ENCODE measurements around the gene PROK1. TPM values are rescaled to one million over a fixed set of nuclear protein-coding genes. Genes with fewer than 3 reads are reported as not detected.
A peak's percentile ranks its signal among the peaks of the same experiment; 100 is the strongest.

The PROK1 gene
- total RNA-seq, 6 experiments from 2014 or later, result not detected

GRCh38 chr1:110477445-110477957 is 26.6 kb downstream of the PROK1 start:
- TF ChIP-seq CTCF (IDR thresholded peaks at IDR 0.05), result peak; percentile 65
- peak overlapping the region; percentile 30; the same call in 1 of the 2 replicates for H3K27ac Mint-ChIP-seq
- no peak for DNase-seq
- peaks cover 21% of the 10 kb centered on the region for H3K4me1 Mint-ChIP-seq (ENCODE audit: low read depth)
- no peaks in the 10 kb centered on the region for H3K36me3 Mint-ChIP-seq (ENCODE audit: low read depth)
- no peaks in the 10 kb centered on the region for H3K9me3 Mint-ChIP-seq
- no peak overlapping the region for H3K4me3 Mint-ChIP-seq
- H3K27me3 Mint-ChIP-seq (ENCODE audit: insufficient read depth), result peaks cover 26% of the 10 kb centered on the region

- no peak overlapping the region for H3K27ac Mint-ChIP-seq
- no peak overlapping the region for H3K4me3 Mint-ChIP-seq
- peaks cover 25% of the 10 kb centered on the region for H3K27me3 Mint-ChIP-seq (ENCODE audit: insufficient read depth)
- 0 out of 2 replicates have a peak, but pooled peaks have one; percentile 4 for TF ChIP-seq CTCF (IDR thresholded peaks at IDR 0.05)
- H3K4me1 Mint-ChIP-seq (ENCODE audit: low read depth), result peaks cover 21% of the 10 kb centered on the region
- no peak for DNase-seq
- H3K36me3 Mint-ChIP-seq (ENCODE audit: low read depth), result no peaks in the 10 kb centered on the region
- no peaks in the 10 kb centered on the region for H3K9me3 Mint-ChIP-seq
Observed at GRCh38 chr1:110477967-110478640, 27.2 kb downstream of the PROK1 start.

DNA sequence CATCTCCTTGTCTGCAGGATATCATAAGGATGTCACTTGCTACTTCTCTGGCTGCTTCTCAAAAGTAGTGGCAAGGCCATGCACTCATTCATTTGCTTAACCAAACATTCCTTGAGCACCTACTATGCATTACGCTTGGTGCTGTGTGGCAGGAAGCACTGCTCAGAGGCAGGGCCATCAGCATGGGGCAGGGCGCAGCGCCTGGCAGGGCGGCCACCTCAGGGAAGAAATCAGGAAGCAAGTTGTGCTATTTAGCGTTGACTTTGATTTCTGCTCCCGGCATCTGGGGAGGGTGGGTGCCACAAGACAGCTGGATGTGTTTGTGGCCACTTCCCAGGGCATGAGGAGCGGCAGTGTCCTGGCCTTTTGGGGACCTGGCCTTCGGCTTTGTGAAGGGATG is 27.9 kb downstream of the PROK1 start:
- H3K9me3 Mint-ChIP-seq, result no peaks in the 10 kb centered on the region
- H3K27ac Mint-ChIP-seq, result no peak overlapping the region
- peaks cover 29% of the 10 kb centered on the region for H3K27me3 Mint-ChIP-seq (ENCODE audit: insufficient read depth)
- no peak for DNase-seq
- TF ChIP-seq CTCF (IDR thresholded peaks at IDR 0.05), result no peak
- H3K4me1 Mint-ChIP-seq (ENCODE audit: low read depth), result peaks cover 21% of the 10 kb centered on the region
- H3K4me3 Mint-ChIP-seq, result no peak overlapping the region
- no peaks in the 10 kb centered on the region for H3K36me3 Mint-ChIP-seq (ENCODE audit: low read depth)

- DNase-seq, result no peak
- Mint-ChIP-seq H3K4me1 (ENCODE audit: low read depth) (peaks cover 21% of the 10 kb centered on the region), H3K9me3 (no peaks in the 10 kb centered on the region), H3K27me3 (ENCODE audit: insufficient read depth) (peaks cover 44% of the 10 kb centered on the region), H3K27ac (no peak overlapping the region), H3K36me3 (ENCODE audit: low read depth) (no peaks in the 10 kb centered on the region), H3K4me3 (no peak overlapping the region)
- TF ChIP-seq CTCF (IDR thresholded peaks at IDR 0.05), result no peak
Observed at GRCh38 chr1:110480356-110481096, 29.6 kb downstream of the PROK1 start.

GRCh38 chr1:110481968-110482623 is 31.1 kb downstream of the PROK1 start:
- peaks cover 10% of the 10 kb centered on the region for H3K4me1 Mint-ChIP-seq (ENCODE audit: low read depth)
- peaks cover 51% of the 10 kb centered on the region for H3K27me3 Mint-ChIP-seq (ENCODE audit: insufficient read depth)
- no peak overlapping the region for H3K4me3 Mint-ChIP-seq
- no peak for TF ChIP-seq CTCF (IDR thresholded peaks at IDR 0.05)
- H3K9me3 Mint-ChIP-seq, result no peaks in the 10 kb centered on the region
- H3K36me3 Mint-ChIP-seq (ENCODE audit: low read depth), result no peaks in the 10 kb centered on the region
- no peak for DNase-seq
- no peak overlapping the region for H3K27ac Mint-ChIP-seq

All from HFFc6 (cell line).